HepG2 (cell line): ENCODE measurements around the gene LRRIQ4. TPM values are rescaled to one million over a fixed set of nuclear protein-coding genes. Genes with fewer than 3 reads are reported as not detected.

Experiments
- ATAC-seq: fragments of 200-7000 bp; cut with Tn5 transposase; 3 replicates; pipeline ENCODE4 v1.9.1; 2020; ENCODE audit warnings: mild to moderate bottlenecking, moderate library complexity
- BruUV-seq: library from RNA; stranded (reverse); fragments of 400-500 nt; replicated peaks from 2 replicates; lab custom pipeline; 2021; lab: Mats Ljungman, UMichigan
- CTCF ChIA-PET: fragments of 300-600 bp; formaldehyde crosslinking; extraction: SDS; loops from one replicate; lab custom pipeline; 2021; ENCODE audit warnings: low total read pairs, inconsistent platforms, low intra/inter-chr PET ratio; lab: Yijun Ruan, JAX
- POLR2A ChIA-PET: fragments of 350-600 bp; sonication (Branson Sonifier 250); formaldehyde crosslinking; loops from one replicate; lab custom pipeline; 2020; ENCODE audit warnings: antibody characterized with exemption, inconsistent platforms; lab: Yijun Ruan, JAX
- DNase-seq: peaks from one replicate; pipeline ENCODE4 v3.0.0-alpha.2; 2015; ENCODE audit warnings: low spot score
- FAIRE-seq: peaks from 3 replicates; lab custom pipeline; 2011; peaks lifted over from hg19 to GRCh38; lab: Jason Lieb, UNC
- H2AFZ ChIP-seq: one replicate; pipeline ENCODE4 v1.6.1; 2011; ENCODE audit warnings: low read length, inconsistent platforms
- H3K27ac ChIP-seq: fragments of 300-600 bp; 3 replicates; pipeline ENCODE4 v1.8.0; 2011; ENCODE audit warnings: mixed run types, mild to moderate bottlenecking, mixed read lengths, low read length, inconsistent platforms; ENCODE audit not compliant: insufficient read depth; ENCODE audit errors: extremely low read length
- H3K27me3 ChIP-seq, 2 experiments: fragments of 200-600 bp in 1 of 2; 2 replicates in 1 of 2; 3 replicates in 1 of 2; pipeline versions ENCODE4 v1.6.0 to v1.8.0; 2011; ENCODE audit warnings: low read length in 2 of 2, mild to moderate bottlenecking in 2 of 2, moderate library complexity in 2 of 2, inconsistent platforms in 1 of 2; ENCODE audit not compliant: insufficient read depth in 2 of 2, control insufficient read depth in 1 of 2
- H3K36me3 ChIP-seq, 2 experiments: fragments of 200-600 bp in 1 of 2; replicated peaks in 1 of 2; 2 replicates in 1 of 2; 3 replicates in 1 of 2; pipeline versions ENCODE4 v1.5.1 to v1.8.0; 2011; ENCODE audit warnings: low read length in 2 of 2, inconsistent platforms in 1 of 2; ENCODE audit not compliant: insufficient read depth in 2 of 2, control insufficient read depth in 1 of 2
- H3K4me1 ChIP-seq: 2 replicates; pipeline ENCODE4 v1.5.1; 2012; ENCODE audit warnings: low read length, inconsistent platforms; ENCODE audit not compliant: insufficient read depth
- H3K4me2 ChIP-seq: 2 replicates; pipeline ENCODE4 v1.6.0; 2011; ENCODE audit warnings: low read depth, low read length, inconsistent platforms
- H3K4me3 ChIP-seq, 3 experiments: fragments of 200-600 bp in 1 of 3; sonication (generic), shearing (Covaris generic) in 1 of 3; replicated peaks in 1 of 3; 2 replicates each; pipeline ENCODE4 v1.5.1; 2011 to 2016; ENCODE audit warnings: low read length in 3 of 3, inconsistent platforms in 2 of 3, low read depth in 2 of 3, mild to moderate bottlenecking in 2 of 3, control low read depth in 1 of 3, mixed read lengths in 1 of 3; ENCODE audit not compliant: insufficient read depth in 1 of 3
- H3K79me2 ChIP-seq: one replicate; pipeline ENCODE4 v1.6.1; 2011; ENCODE audit warnings: low read length, inconsistent platforms; ENCODE audit not compliant: insufficient read depth
- H3K9ac ChIP-seq: 2 replicates; pipeline ENCODE4 v1.6.0; 2011; ENCODE audit warnings: mild to moderate bottlenecking, low read depth, low read length, inconsistent platforms; ENCODE audit not compliant: insufficient read depth
- H3K9me3 ChIP-seq: 2 replicates; pipeline ENCODE4 v1.5.1; 2012; ENCODE audit warnings: mild to moderate bottlenecking, low read length
- H4K20me1 ChIP-seq: 2 replicates; pipeline ENCODE4 v1.6.0; 2011; ENCODE audit warnings: inconsistent platforms, mild to moderate bottlenecking, low read length, moderate library complexity; ENCODE audit not compliant: insufficient read depth
- CTCF ChIP-seq: sonication (generic); formaldehyde crosslinking; IDR thresholded peaks from 2 replicates; pipeline ENCODE4 v1.5.0; 2020; ENCODE audit warnings: mild to moderate bottlenecking, missing genetic modification reagents, moderate library complexity
- DNMT1 ChIP-seq: sonication (generic); formaldehyde crosslinking; IDR thresholded peaks from 2 replicates; pipeline ENCODE4 v1.5.1; 2020; ENCODE audit warnings: mild to moderate bottlenecking, missing genetic modification reagents
- GPN1 ChIP-seq: sonication (generic); formaldehyde crosslinking; IDR thresholded peaks from 2 replicates; pipeline ENCODE4 v1.5.1; 2020; ENCODE audit warnings: missing genetic modification reagents, borderline replicate concordance
- HOXD1 ChIP-seq: sonication (generic); formaldehyde crosslinking; IDR thresholded peaks from 2 replicates; pipeline ENCODE4 v1.5.0; 2020; ENCODE audit warnings: missing genetic modification reagents
- KDM3A ChIP-seq: IDR thresholded peaks from 2 replicates; pipeline ENCODE4 v1.6.1; 2018; ENCODE audit warnings: low read depth, missing compliant biosample characterization
- MBNL3 ChIP-seq: fragments of 250-450 bp; sonication (Bioruptor Pico); conservative IDR thresholded peaks from 2 replicates; pipeline ENCODE4 v1.8.0; 2022; ENCODE audit warnings: mild to moderate bottlenecking, inconsistent platforms
- MLLT10 ChIP-seq: sonication (generic); formaldehyde crosslinking; IDR thresholded peaks from 2 replicates; pipeline ENCODE4 v1.4.0; 2020; ENCODE audit warnings: missing genetic modification reagents
- MYC ChIP-seq: sonication (generic); formaldehyde crosslinking; IDR thresholded peaks from 2 replicates; pipeline ENCODE4 v1.9.0; 2021; ENCODE audit warnings: missing genetic modification reagents, borderline replicate concordance
- NFE2L2 ChIP-seq: fragments of 150-350 bp; IDR thresholded peaks from 2 replicates; pipeline ENCODE4 v1.6.1; 2014; ENCODE audit warnings: low read length
- RBM22 ChIP-seq: fragments of 200-400 bp; formaldehyde crosslinking; optimal IDR thresholded peaks from 2 replicates; pipeline ENCODE3; 2017; ENCODE audit warnings: mild to moderate bottlenecking, low read length, moderate library complexity
- REXO4 ChIP-seq: sonication (generic); formaldehyde crosslinking; IDR thresholded peaks from 2 replicates; pipeline ENCODE4 v1.8.0; 2022; ENCODE audit warnings: missing genetic modification reagents, mild to moderate bottlenecking, borderline replicate concordance
- SAP130 ChIP-seq: IDR thresholded peaks from 2 replicates; pipeline ENCODE4 v1.6.1; 2016; ENCODE audit warnings: low read depth
- ZNF317 ChIP-seq: sonication (generic); formaldehyde crosslinking; IDR thresholded peaks from 2 replicates; pipeline ENCODE4 v1.5.0; 2020; ENCODE audit warnings: mild to moderate bottlenecking, missing genetic modification reagents
- WGBS: methylation state at CpG from one replicate; pipeline ENCODE4 v1.1.6; 2017; ENCODE audit warnings: low lambda C conversion rate; 5-methylcytosine and 5-hydroxymethylcytosine counted together
- in situ Hi-C: cut with HindIII; loops from 2 replicates; pipeline ENCODE4 v1.10.0; 2017; ENCODE audit warnings: low pct_unique_long_range_greater_than_20kb; ENCODE audit not compliant: extremely low pct_ligation_motif_present
- intact Hi-C: fragments of 100-400 bp; cut with micrococcal nuclease; formaldehyde crosslinking; loops from one replicate; pipeline ENCODE4 v1.10.0; 2022; ENCODE audit not compliant: unreplicated experiment
- polyA plus RNA-seq, 8 experiments: library from polyadenylated mRNA; depleted of rRNA in 3 of 8; stranded (reverse) in 7 of 8; unstranded in 1 of 8; fragments of >200 nt; fragmentation: Illumina TruSeq in 4 of 8; extraction: Trizol in 4 of 8; gene quantifications; 2 replicates each; pipeline versions ENCODE4 v1.2.1 to v1.2.3, GENCODE V29; 2011 to 2016; ENCODE audit warnings: low read depth in 4 of 8, missing spikeins in 1 of 8, mixed read lengths in 1 of 8; ENCODE audit not compliant: insufficient read depth in 1 of 8
- total RNA-seq, 5 experiments: library from RNA; depleted of rRNA; stranded (reverse); fragments of >200 nt; fragmentation: Illumina TruSeq; extraction: Trizol; gene quantifications; 2 replicates each; pipeline ENCODE4 v1.2.3, GENCODE V29; 2016; ENCODE audit warnings: low read depth in 1 of 5

LRRIQ4 gene
- total and polyA plus RNA-seq, 2 of the 13 experiments (the other 11 are each of a cell fraction or from before 2014, with no cell fraction given) = not detected

DNA sequence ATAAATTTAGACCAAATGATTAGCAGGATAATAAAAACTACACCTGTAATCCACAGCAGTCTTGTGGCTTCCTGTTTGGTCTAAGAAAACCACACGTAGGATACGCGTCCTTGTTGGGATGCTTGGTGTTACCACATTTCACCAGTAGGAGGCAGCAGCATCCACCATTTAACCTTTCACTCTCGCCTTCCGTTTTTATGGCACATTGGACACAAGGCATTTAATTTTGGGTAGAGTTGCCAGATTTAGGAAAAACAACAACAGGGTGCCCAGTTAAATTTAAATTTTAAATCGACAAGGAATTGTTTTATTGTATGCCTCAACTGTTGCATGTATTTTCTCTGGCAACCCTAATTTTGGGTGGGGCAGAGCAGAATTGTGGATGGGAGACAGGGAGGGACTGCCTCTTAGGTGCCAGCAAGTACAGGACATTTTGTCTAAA is 50.8 kb downstream of the LRRIQ4 start (continued):
- TF ChIP-seq CTCF (peak; percentile 89), SAP130 (CRISPR knock-in tag) (no peak)

DNA sequence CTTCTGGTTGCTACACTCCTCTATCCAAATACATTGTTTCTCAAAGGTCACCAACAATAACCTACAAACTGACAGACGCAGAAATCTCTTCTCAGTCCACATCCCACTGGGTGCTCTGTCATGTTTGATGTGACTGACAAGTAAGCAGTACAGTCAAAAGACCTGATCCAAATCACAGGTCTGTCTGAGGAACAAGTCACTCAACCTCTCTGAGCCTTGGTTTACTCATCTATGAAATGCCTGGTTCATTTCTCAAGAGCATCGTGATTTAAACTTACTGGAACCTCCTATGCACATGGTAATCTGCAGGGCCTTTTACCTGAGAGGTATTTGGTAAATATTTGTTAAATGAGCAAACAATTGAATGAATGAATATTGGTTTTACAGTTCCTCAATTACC is 51.6 kb downstream of the LRRIQ4 start:
- Histone ChIP-seq H3K4me1 (no peaks in the 10 kb centered on the region), H3K9me3 (no peaks in the 10 kb centered on the region), H3K27me3 (no peaks in the 10 kb centered on the region), H2AFZ (no peak overlapping the region), H4K20me1 (no peaks in the 10 kb centered on the region), H3K4me3 (no peak overlapping the region), H3K27ac (no peak overlapping the region), H3K4me2 (no peak overlapping the region), H3K9ac (no peak overlapping the region), H3K79me2 (no peaks in the 10 kb centered on the region), H3K36me3 (no peaks in the 10 kb centered on the region)
- POLR2A ChIA-PET = no interaction called here
- intact Hi-C loops = loop anchor here (5.0 kb wide), 2 partner anchors 102 to 173 kb away; partner anchors contain the start of gene GPR160
- DNase-seq = no peak
- in situ Hi-C loops = loop anchor here (10.0 kb wide), 1 partner anchor 171 kb away; the partner anchor contains the start of gene GPR160
- CTCF ChIA-PET = interaction anchor here (1.4 kb wide), 1 partner anchor 190 kb away, joined by 6 read pairs; no protein-coding TSS in a partner anchor
- 8% methylated on average over 2 of the region's 2 CpGs for WGBS
- TF ChIP-seq MYC (CRISPR knock-in tag) (no peak), MBNL3 (CRISPR knock-in tag) (no peak), RBM22 (no peak), ZNF317 (no peak), GPN1 (CRISPR knock-in tag) (no peak), MLLT10 (CRISPR knock-in tag) (no peak), KDM3A (CRISPR knock-in tag) (no peak), NFE2L2 (no peak), DNMT1 (no peak), REXO4 (no peak), HOXD1 (CRISPR knock-in tag) (no peak)
- TF ChIP-seq, all 625 proteins: peak for 0
- BruUV-seq = no TSS peak
- ATAC-seq (no peak), FAIRE-seq (no peak)
